CD4-positive, alpha-beta T cell treated with Interleukin-6 at 100 ng/mL for 8 hours (primary cell): ENCODE data around the gene CSNK2B.

Source experiments
- DNase-seq: peaks from one replicate; pipeline ENCODE4 v3.0.0-alpha.2; 2020; ENCODE audit warnings: mixed read lengths, low spot score

Gene CSNK2B

GRCh38 chr6:31660381-31661261 is 5.3 kb upstream of the CSNK2B start, which contains the start of gene C6orf47:
C6orf47 (minus strand) TSS chr6:31660778; CDS start chr6:31659947, 831 bp downstream.
- DNase-seq: peak; percentile 74

GRCh38 chr6:31661262-31662123 is 4.4 kb upstream of the CSNK2B start:
- no peak for DNase-seq

- DNase-seq: no peak
Observed at GRCh38 chr6:31662124-31662723, 3.7 kb upstream of the CSNK2B start.

- no peak for DNase-seq
Observed at GRCh38 chr6:31663126-31663960, 2.5 kb upstream of the CSNK2B start.

- DNase-seq: no peak
Observed at GRCh38 chr6:31663961-31664789, 1.7 kb upstream of the CSNK2B start.

GRCh38 chr6:31664790-31665500 is 935 bp upstream of the CSNK2B start, which contains the start of gene GPANK1:
GPANK1 (minus strand) TSS chr6:31664997; CDS start chr6:31664478, 519 bp downstream.
- peak; percentile 90 for DNase-seq

- DNase-seq: no peak
Observed at GRCh38 chr6:31666337-31666965, 571 bp downstream of the CSNK2B start.

- DNase-seq: no peak
Observed at GRCh38 chr6:31669676-31670075, 3.8 kb downstream of the CSNK2B start, which contains the start of gene LY6G5B. LY6G5B (plus strand) TSS chr6:31669976; CDS start chr6:31670951, 975 bp downstream.

GRCh38 chr6:31676322-31676903 is 10.5 kb downstream of the CSNK2B start:
- no peak for DNase-seq

- DNase-seq: no peak
Observed at GRCh38 chr6:31676904-31677303, 11.0 kb downstream of the CSNK2B start.

- no peak for DNase-seq
Observed at GRCh38 chr6:31677955-31678354, 12.1 kb downstream of the CSNK2B start.

- peak; percentile 75 for DNase-seq
Observed at GRCh38 chr6:31680226-31681134, 14.6 kb downstream of the CSNK2B start, which contains the start of gene LY6G5C. LY6G5C (minus strand) TSS chr6:31681067; CDS start chr6:31680373, 694 bp downstream.

GRCh38 chr6:31681135-31681671 is 15.3 kb downstream of the CSNK2B start:
- DNase-seq: peak; percentile 22

- DNase-seq: no peak
Observed at GRCh38 chr6:31683591-31683990, 17.7 kb downstream of the CSNK2B start.

GRCh38 chr6:31686483-31686882 is 20.6 kb downstream of the CSNK2B start:
- DNase-seq: no peak

- DNase-seq: no peak
Observed at GRCh38 chr6:31687321-31687720, 21.4 kb downstream of the CSNK2B start.
